HFF-Myc (cell line): ENCODE results near the gene RPL22L1.
"Not testable (repeated sequence)": the region's sequence is repeated elsewhere in the genome, so short reads cannot be mapped to it uniquely, and the experiment has no call there.

Experiments
- DNase-seq: peaks from one replicate; pipeline ENCODE4 v3.0.0-alpha.2; 2011; ENCODE audit warnings: low read depth; ENCODE audit errors: extremely low read depth
- H3K4me3 ChIP-seq: replicated peaks from 2 replicates; pipeline ENCODE4 v1.5.1; 2011; ENCODE audit warnings: low read depth, mild to moderate bottlenecking, control low read depth, low read length
- TF ChIP-seq, protein P1 (sequence below): IDR thresholded peaks from 2 replicates; pipeline ENCODE4 v1.5.1; 2012; ENCODE audit warnings: mild to moderate bottlenecking, low read depth, low read length, control low read depth; ENCODE audit errors: missing control alignments

Gene RPL22L1

DNA sequence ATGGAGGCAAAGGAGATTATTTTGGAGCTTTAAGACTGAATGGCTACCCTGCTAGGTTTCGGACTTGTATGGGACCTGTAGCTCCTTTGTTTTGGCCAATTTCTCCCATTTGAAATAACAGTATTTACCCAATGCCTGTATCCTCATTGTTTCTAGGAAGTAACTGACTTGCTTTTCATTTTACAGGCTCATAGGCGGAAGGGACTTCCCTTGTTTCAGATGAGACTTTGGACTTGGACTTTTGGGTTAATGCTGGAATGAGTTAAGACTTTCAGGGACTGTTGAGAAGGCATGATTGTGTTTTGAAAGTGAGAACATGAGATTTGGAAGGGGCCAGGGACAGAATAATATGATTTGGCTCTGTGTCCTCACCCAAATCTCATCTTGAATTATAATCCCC, 28.0 kb upstream of the RPL22L1 start:
- no peak overlapping the region for H3K4me3 ChIP-seq
- TF ChIP-seq, protein P1, sequence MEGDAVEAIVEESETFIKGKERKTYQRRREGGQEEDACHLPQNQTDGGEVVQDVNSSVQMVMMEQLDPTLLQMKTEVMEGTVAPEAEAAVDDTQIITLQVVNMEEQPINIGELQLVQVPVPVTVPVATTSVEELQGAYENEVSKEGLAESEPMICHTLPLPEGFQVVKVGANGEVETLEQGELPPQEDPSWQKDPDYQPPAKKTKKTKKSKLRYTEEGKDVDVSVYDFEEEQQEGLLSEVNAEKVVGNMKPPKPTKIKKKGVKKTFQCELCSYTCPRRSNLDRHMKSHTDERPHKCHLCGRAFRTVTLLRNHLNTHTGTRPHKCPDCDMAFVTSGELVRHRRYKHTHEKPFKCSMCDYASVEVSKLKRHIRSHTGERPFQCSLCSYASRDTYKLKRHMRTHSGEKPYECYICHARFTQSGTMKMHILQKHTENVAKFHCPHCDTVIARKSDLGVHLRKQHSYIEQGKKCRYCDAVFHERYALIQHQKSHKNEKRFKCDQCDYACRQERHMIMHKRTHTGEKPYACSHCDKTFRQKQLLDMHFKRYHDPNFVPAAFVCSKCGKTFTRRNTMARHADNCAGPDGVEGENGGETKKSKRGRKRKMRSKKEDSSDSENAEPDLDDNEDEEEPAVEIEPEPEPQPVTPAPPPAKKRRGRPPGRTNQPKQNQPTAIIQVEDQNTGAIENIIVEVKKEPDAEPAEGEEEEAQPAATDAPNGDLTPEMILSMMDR, result no peak
- DNase-seq, result no peak

DNA sequence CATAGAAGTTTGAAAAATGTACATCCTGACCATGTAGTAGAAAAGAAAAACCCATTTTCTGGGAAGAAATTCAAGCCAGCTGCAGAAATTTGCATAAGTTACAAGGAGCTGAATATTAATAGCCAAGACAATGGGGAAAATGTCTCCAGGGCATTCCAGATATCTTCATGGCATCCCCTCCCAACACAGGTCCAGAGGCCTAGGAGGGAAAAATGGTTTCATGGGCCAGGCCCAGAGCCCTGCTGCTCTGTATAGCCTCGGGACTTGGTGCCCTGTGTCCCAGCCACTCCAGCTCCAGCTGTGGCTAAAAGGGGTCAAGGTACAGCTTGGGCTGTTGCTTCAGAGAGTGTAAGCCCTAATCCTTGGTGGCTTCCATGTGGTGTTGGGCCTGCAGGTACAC, 27.2 kb upstream of the RPL22L1 start:
- not testable (repeated sequence) for DNase-seq, H3K4me3 ChIP-seq

DNA sequence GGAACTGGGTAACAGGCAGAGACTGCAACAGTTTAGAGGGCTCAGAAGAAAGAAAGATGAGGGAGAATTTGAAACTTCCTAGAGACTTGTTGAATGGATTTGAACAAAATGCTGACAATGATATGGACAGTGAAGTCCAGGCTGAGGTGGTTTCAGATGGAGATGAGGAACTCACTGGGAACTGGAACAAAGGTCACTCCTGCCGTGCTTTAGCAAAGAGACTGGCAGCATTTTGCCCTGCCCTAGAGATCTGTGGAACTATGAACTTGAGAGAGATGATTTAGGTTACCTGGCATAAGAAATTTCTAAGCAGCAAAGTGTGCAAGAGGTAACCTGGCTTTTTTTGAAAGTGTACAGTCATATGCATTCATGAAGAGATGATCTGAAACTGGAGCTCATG, 26.8 kb upstream of the RPL22L1 start:
- DNase-seq, result no peak
- no peak overlapping the region for H3K4me3 ChIP-seq
- TF ChIP-seq, protein P1, result no peak

DNA sequence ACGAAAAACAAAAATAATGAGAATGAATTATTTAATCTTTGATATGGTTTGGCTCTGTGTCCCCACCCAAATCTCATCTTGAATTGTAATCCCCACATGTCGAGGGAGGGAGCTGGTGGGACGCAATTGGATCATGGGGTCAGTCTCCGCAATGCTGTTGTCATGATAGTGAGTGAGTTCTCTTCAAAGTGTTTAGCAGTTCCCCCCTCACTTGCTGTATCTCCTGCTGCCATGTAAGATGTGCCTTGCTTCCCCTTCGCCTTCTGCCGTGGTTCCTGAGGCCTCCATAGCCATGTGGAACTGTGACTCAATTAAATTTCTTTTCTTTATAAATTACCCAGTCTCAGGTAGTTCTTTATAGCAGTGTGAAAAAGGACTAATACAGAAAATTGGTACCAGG, 26.3 kb upstream of the RPL22L1 start:
- DNase-seq, H3K4me3 ChIP-seq: not testable (repeated sequence)

DNA sequence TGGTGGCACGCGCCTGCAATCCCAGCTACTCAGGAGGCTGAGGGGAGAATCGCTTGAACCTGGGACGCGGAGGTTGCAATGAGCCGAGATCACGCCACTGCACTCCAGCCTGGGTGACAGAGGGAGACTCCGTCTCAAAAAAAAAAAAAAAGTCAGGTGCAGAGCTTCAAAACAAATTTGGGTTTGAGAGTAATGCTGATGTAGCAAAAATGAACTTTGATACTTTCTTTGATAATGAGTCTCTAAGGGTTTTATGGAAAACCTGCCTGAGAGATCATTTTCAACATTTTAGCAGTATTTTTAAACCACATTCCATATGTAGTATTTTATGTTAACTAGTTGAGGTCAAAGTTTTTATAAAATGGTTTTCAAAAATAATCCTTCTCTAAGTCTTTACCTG, 23.9 kb upstream of the RPL22L1 start:
- no peak overlapping the region for H3K4me3 ChIP-seq
- TF ChIP-seq, protein P1, result no peak
- no peak for DNase-seq

DNA sequence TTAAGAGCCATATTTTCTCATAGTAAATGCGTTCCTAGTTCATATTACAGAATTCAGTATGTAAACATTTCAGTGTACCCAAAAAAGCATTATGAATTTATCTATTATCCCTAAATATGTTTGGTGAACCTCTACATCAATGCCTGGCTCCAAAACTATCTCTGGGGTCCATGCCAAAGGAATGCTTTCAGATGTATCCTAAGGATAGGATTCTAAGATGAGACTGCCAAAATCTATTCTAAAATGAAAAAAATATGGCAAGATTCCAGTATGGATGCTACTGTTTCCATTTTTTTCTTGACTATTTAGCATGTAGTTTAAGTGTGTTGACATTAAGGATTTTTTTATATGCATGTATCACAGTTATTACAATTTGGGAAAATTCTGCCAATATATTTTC, 19.6 kb upstream of the RPL22L1 start:
- TF ChIP-seq, protein P1, result no peak

DNA sequence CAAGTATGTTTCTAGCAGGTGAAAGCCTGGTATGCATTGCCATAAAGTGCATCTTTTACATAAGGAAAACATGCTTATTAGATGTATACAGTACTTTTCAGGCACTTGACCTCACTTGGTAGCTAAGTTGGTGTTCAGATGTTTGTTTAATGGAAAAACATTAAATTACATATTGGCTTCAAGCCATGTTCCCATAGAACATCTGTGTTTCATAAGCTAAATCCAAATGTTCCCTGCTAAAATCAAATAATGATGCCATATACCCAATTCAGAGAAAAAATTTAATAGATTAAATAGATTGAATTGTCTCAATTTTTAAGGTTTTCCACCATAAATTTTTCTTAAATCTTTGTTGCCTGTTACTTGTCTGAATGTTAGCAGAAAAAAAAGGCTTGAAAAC, 19.1 kb upstream of the RPL22L1 start:
- DNase-seq, result no peak
- H3K4me3 ChIP-seq, result no peak overlapping the region
- TF ChIP-seq, protein P1, result no peak

More for the DNA sequence above, 19.6 kb upstream of the RPL22L1 start:
- no peak for DNase-seq
- no peak overlapping the region for H3K4me3 ChIP-seq

DNA sequence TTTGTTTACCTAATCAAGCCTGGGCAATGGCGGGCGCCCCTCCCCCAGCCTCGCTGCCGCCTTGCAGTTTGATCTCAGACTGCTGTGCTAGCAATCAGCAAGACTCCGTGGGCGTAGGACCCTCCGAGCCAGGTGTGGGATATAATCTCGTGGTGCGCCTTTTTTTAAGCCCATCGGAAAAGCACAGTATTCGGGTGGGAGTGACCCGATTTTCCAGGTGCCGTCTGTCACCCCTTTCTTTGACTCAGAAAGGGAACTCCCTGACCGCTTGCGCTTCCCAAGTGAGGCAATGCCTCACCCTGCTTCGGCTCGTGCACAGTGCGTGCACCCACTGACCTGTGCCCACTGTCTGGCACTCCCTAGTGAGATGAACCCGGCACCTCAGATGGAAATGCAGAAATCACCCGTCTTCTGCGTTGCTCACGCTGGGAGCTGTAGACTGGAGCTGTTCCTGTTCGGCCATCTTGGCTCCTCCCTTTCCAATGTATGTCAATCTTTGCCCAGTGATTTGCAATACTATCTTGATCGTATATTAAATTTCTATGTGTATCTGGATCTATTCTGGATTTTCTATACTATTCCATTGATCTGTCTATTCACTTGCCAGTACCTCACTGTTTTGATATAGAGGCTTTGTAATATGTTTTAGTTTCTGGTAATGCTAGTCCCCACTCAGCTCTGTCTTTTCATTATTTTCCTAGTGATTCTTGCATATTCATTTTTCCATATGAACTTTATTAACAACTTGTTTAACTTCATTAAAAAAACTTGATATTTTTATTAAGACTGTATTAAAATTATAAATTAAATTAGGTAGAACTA, 14.3 kb upstream of the RPL22L1 start:
- DNase-seq, H3K4me3 ChIP-seq: not testable (repeated sequence)

DNA sequence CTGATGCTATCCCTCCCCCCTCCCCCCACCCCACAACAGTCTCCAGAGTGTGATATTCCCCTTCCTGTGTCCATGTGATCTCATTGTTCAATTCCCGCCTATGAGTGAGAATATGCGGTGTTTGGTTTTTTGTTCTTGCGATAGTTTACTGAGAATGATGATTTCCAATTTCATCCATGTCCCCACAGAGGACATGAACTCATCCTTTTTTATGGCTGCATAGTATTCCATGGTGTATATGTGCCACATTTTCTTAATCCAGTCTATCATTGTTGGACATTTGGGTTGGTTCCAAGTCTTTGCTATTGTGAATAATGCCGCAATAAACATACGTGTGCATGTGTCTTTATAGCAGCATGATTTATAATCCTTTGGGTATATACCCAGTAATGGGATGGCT, 8.7 kb upstream of the RPL22L1 start:
- DNase-seq, H3K4me3 ChIP-seq: not testable (repeated sequence)

DNA sequence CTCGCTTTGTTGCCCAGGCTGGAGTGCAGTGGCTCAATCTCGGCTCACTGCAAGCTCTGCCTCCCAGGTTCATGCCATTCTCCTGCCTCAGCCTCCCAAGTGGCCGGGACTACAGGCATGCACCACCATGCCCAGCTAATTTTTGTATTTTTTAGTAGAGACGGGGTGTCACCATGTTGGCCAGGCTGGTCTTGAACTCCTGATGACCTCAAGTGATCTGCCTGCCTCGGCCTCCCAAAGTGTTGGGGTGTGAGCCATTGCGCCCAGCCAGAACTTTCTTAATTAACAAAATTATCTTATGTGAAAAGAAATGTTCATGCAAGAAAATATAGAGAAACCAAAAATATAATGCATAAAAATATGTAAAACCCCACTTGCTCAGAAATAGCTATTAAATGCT, 7.3 kb upstream of the RPL22L1 start:
- not testable (repeated sequence) for H3K4me3 ChIP-seq, DNase-seq
